ENCODE results near the gene BGN.

BGN gene

GRCh38 chrX:153522259-153522658 lies 27.5 kb downstream of the BGN start:
- Histone ChIP-seq H3K4me3 (ENCODE audit: low read depth in 1 of 2, low read length in 2 of 2) (no peak overlapping the region), H3K27me3 (ENCODE audit: control insufficient read depth in 1 of 2, insufficient read depth in 2 of 2, low read length in 2 of 2) (peaks cover 3 to 77% of the 10 kb centered on the region in 2 donors), H3K9me3 (ENCODE audit: low read length) (no peaks in the 10 kb centered on the region), H3K36me3 (ENCODE audit: insufficient read depth, low read length) (no peaks in the 10 kb centered on the region), H3K27ac (ENCODE audit: low read depth, low read length) (no peak overlapping the region), H3K4me1 (ENCODE audit: insufficient read depth, low read length) (no peaks in the 10 kb centered on the region), H3K9ac (ENCODE audit: low read length) (no peak overlapping the region)

DNA sequence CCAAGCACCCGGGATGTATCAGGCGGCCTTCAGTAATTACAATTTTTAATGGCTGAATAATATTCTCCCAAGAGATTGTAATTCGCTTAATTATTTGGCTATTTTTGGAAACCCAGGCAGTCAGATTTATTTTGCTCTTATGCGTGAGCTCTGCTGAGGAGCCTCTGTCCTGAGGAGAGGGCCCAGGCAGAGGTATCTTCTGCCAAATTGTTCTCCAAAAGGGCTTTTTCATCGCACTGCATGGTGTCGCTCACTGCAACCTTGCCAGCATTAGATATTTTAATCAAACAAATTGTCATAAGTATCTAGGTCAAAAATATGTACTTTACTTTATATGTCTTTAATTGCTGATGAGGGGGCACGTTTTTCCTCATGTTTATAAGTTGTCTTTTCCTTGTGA lies 28.5 kb downstream of the BGN start:
- H3K9ac ChIP-seq (ENCODE audit: low read length) = no peak overlapping the region
- peaks cover 3 to 80% of the 10 kb centered on the region in 2 donors for H3K27me3 ChIP-seq (ENCODE audit: control insufficient read depth in 1 of 2, insufficient read depth in 2 of 2, low read length in 2 of 2)
- no peak overlapping the region for H3K27ac ChIP-seq (ENCODE audit: low read depth, low read length)
- no peaks in the 10 kb centered on the region for H3K36me3 ChIP-seq (ENCODE audit: insufficient read depth, low read length)
- H3K4me1 ChIP-seq (ENCODE audit: insufficient read depth, low read length) = no peaks in the 10 kb centered on the region
- H3K9me3 ChIP-seq (ENCODE audit: low read length) = no peaks in the 10 kb centered on the region
- no peak overlapping the region for H3K4me3 ChIP-seq (ENCODE audit: low read depth in 1 of 2, low read length in 2 of 2)

DNA sequence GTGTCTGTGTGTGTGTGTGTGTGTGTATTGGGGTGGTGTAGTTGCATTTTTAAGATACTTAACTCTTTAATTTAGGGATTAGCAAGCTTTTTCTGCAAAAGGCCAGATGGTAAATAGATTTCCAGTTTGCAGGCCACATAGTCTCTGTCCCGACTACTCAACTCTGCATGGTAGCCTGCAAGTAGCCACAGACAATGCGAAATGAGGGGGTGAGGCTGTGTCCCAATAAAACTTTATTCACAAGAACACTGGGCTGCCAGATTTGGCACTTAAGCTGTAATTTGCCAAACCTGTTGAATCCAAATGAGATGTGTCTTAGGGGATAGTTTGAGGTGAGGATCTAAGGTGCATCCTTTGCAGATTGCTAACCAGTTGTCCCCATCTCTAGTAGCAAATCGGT lies 29.5 kb downstream of the BGN start:
- Histone ChIP-seq H3K36me3 (ENCODE audit: insufficient read depth, low read length) (no peaks in the 10 kb centered on the region), H3K4me3 (ENCODE audit: low read depth in 1 of 2, low read length in 2 of 2) (no peak overlapping the region), H3K4me1 (ENCODE audit: insufficient read depth, low read length) (no peaks in the 10 kb centered on the region), H3K9me3 (ENCODE audit: low read length) (no peaks in the 10 kb centered on the region), H3K9ac (ENCODE audit: low read length) (no peak overlapping the region), H3K27me3 (ENCODE audit: control insufficient read depth in 1 of 2, insufficient read depth in 2 of 2, low read length in 2 of 2) (peaks cover 3 to 70% of the 10 kb centered on the region in 2 donors), H3K27ac (ENCODE audit: low read depth, low read length) (no peak overlapping the region)

DNA sequence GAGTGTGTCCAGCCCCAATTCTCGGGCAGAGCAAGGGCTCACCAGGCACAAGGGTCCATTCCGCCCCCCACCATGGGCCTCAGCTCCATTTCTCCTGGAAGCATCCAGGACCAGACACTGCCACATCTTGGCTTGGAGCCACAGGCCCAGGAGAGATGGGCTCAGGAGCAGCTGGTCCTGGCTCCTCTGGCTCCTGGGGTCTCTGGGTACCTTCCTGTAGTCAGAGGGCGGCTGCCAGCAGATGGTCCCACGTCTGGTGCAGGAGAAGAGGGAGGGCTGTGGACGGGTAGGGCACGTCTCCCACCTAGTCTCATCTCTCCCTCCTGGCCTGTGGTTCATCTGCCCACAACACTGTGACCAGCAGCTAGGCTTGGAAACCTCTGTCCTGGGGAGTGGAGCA lies 30.7 kb downstream of the BGN start:
- no peak overlapping the region for H3K4me3 ChIP-seq (ENCODE audit: low read depth in 1 of 2, low read length in 2 of 2)
- H3K9me3 ChIP-seq (ENCODE audit: low read length) = no peaks in the 10 kb centered on the region
- H3K27ac ChIP-seq (ENCODE audit: low read depth, low read length) = no peak overlapping the region
- no peaks in the 10 kb centered on the region for H3K36me3 ChIP-seq (ENCODE audit: insufficient read depth, low read length)
- H3K9ac ChIP-seq (ENCODE audit: low read length) = no peak overlapping the region
- H3K27me3 ChIP-seq (ENCODE audit: control insufficient read depth in 1 of 2, insufficient read depth in 2 of 2, low read length in 2 of 2) = peaks cover 1 to 61% of the 10 kb centered on the region in 2 donors
- H3K4me1 ChIP-seq (ENCODE audit: insufficient read depth, low read length) = no peaks in the 10 kb centered on the region

DNA sequence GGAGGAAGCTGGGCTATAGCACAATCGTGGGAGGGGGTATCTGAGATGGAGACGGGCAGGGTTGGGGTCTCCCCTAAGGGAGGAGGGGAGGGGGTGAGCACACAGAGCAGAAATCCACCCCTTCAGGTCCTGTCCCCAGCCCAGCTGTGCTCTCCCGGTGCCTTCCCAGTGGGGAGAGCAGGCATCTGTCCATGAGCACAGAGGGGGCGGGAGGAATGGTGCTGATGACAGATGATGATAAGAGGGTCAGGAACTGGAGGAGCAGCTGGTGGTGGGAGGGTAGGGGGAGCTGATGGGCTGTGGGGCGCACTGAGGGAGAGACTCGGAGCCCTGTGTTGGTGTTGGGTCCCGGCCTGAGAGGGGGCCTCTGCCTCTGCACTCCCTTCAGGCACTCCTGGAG lies 31.3 kb downstream of the BGN start:
- Histone ChIP-seq H3K36me3 (ENCODE audit: insufficient read depth, low read length) (no peaks in the 10 kb centered on the region), H3K4me1 (ENCODE audit: insufficient read depth, low read length) (no peaks in the 10 kb centered on the region), H3K9me3 (ENCODE audit: low read length) (no peaks in the 10 kb centered on the region), H3K27me3 (ENCODE audit: control insufficient read depth in 1 of 2, insufficient read depth in 2 of 2, low read length in 2 of 2) (peaks cover 0 to 58% of the 10 kb centered on the region in 2 donors), H3K9ac (ENCODE audit: low read length) (no peak overlapping the region), H3K4me3 (ENCODE audit: low read depth in 1 of 2, low read length in 2 of 2) (no peak overlapping the region), H3K27ac (ENCODE audit: low read depth, low read length) (no peak overlapping the region)

DNA sequence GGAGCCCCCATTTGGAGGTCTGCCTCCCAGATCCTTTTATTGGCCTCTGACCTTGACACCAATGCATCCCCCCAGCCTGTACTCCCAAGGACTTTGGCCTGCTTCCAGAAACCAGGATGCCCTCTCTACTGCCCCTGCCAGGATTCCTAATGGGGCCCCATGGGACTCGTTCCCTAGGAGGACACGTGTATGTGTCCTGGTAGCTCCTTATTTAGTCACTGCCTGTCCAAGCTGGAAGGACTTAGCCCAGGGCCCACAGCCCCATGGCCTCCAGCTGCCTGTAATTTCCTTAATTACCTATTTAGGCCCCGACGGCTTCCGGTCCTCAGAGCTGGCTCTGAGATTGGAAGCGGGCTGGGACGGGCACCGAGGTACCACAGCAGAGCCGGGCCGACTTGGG lies 32.0 kb downstream of the BGN start:
- Histone ChIP-seq H3K27me3 (ENCODE audit: control insufficient read depth in 1 of 2, insufficient read depth in 2 of 2, low read length in 2 of 2) (peaks cover 0 to 57% of the 10 kb centered on the region in 2 donors), H3K4me3 (ENCODE audit: low read depth in 1 of 2, low read length in 2 of 2) (no peak overlapping the region), H3K9ac (ENCODE audit: low read length) (no peak overlapping the region), H3K4me1 (ENCODE audit: insufficient read depth, low read length) (no peaks in the 10 kb centered on the region), H3K9me3 (ENCODE audit: low read length) (no peaks in the 10 kb centered on the region), H3K36me3 (ENCODE audit: insufficient read depth, low read length) (no peaks in the 10 kb centered on the region), H3K27ac (ENCODE audit: low read depth, low read length) (no peak overlapping the region)

GRCh38 chrX:153527208-153527607 lies 32.4 kb downstream of the BGN start:
- Histone ChIP-seq H3K27me3 (ENCODE audit: control insufficient read depth in 1 of 2, insufficient read depth in 2 of 2, low read length in 2 of 2) (peaks cover 0 to 53% of the 10 kb centered on the region in 2 donors), H3K4me1 (ENCODE audit: insufficient read depth, low read length) (no peaks in the 10 kb centered on the region), H3K36me3 (ENCODE audit: insufficient read depth, low read length) (no peaks in the 10 kb centered on the region), H3K9me3 (ENCODE audit: low read length) (no peaks in the 10 kb centered on the region), H3K4me3 (ENCODE audit: low read depth in 1 of 2, low read length in 2 of 2) (no peak overlapping the region), H3K27ac (ENCODE audit: low read depth, low read length) (no peak overlapping the region), H3K9ac (ENCODE audit: low read length) (no peak overlapping the region)

- H3K27ac ChIP-seq (ENCODE audit: low read depth, low read length) = no peak overlapping the region
- H3K27me3 ChIP-seq (ENCODE audit: control insufficient read depth in 1 of 2, insufficient read depth in 2 of 2, low read length in 2 of 2) = peaks cover 0 to 40% of the 10 kb centered on the region in 2 donors
- H3K36me3 ChIP-seq (ENCODE audit: insufficient read depth, low read length) = no peaks in the 10 kb centered on the region
- no peak overlapping the region for H3K4me3 ChIP-seq (ENCODE audit: low read depth in 1 of 2, low read length in 2 of 2)
- H3K9ac ChIP-seq (ENCODE audit: low read length) = no peak overlapping the region
- H3K4me1 ChIP-seq (ENCODE audit: insufficient read depth, low read length) = no peaks in the 10 kb centered on the region
- no peaks in the 10 kb centered on the region for H3K9me3 ChIP-seq (ENCODE audit: low read length)
Observed at GRCh38 chrX:153530411-153531129, 35.8 kb downstream of the BGN start.

DNA sequence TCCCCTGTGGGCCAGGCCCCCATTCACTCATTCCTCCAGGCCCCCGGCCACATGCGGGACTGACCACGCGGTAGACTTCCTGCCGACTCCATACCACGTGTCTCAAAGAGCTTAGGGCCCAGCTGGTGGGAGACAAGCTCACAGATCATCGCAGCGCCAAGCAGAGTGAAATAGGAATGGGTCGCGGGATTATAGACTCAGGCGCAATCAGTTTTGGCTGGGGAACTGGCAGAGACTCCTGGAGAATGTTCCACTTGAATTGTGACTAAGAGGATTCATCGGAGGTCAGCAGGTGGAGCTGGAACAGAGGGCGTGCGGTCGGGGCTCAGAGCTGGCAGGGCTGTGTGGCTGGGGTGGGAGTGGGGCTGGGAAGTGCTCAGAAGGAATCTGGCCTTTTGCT lies 38.3 kb downstream of the BGN start:
- no peak overlapping the region for H3K27ac ChIP-seq (ENCODE audit: low read depth, low read length)
- H3K9me3 ChIP-seq (ENCODE audit: low read length) = no peaks in the 10 kb centered on the region
- no peaks in the 10 kb centered on the region for H3K4me1 ChIP-seq (ENCODE audit: insufficient read depth, low read length)
- H3K27me3 ChIP-seq (ENCODE audit: control insufficient read depth in 1 of 2, insufficient read depth in 2 of 2, low read length in 2 of 2) = peaks cover 0 to 20% of the 10 kb centered on the region in 2 donors
- no peak overlapping the region for H3K4me3 ChIP-seq (ENCODE audit: low read depth in 1 of 2, low read length in 2 of 2)
- no peak overlapping the region for H3K9ac ChIP-seq (ENCODE audit: low read length)
- no peaks in the 10 kb centered on the region for H3K36me3 ChIP-seq (ENCODE audit: insufficient read depth, low read length)

DNA sequence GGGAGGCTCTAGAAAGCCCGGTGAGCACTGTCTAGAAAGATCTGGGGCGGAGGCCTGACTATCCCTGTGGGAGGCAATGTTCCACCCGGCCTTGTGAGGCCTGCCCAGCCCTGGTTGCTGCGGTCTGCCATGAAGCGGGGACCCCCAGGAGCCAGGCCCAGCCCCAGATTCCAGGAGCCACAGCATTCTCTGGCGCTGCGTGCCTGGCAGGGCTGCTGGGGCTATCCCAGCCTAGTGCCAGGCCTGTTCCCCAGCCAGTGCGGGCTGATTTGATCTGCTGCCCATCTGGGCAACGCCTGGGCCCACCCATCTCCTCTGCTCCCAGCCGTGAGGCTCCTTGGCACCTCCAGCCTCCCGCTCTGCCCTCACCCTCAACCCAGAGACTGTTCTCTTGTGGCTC lies 42.3 kb downstream of the BGN start:
- no peaks in the 10 kb centered on the region for H3K36me3 ChIP-seq (ENCODE audit: insufficient read depth, low read length)
- H3K9ac ChIP-seq (ENCODE audit: low read length) = no peak overlapping the region
- peaks cover 0 to 25% of the 10 kb centered on the region in 2 donors for H3K27me3 ChIP-seq (ENCODE audit: control insufficient read depth in 1 of 2, insufficient read depth in 2 of 2, low read length in 2 of 2)
- no peak overlapping the region for H3K27ac ChIP-seq (ENCODE audit: low read depth, low read length)
- H3K9me3 ChIP-seq (ENCODE audit: low read length) = no peaks in the 10 kb centered on the region
- no peak overlapping the region for H3K4me3 ChIP-seq (ENCODE audit: low read depth in 1 of 2, low read length in 2 of 2)
- H3K4me1 ChIP-seq (ENCODE audit: insufficient read depth, low read length) = no peaks in the 10 kb centered on the region

GRCh38 chrX:153537526-153538295 lies 42.9 kb downstream of the BGN start:
- Histone ChIP-seq H3K36me3 (ENCODE audit: insufficient read depth, low read length) (no peaks in the 10 kb centered on the region), H3K9ac (ENCODE audit: low read length) (no peak overlapping the region), H3K4me3 (ENCODE audit: low read depth in 1 of 2, low read length in 2 of 2) (no peak overlapping the region), H3K9me3 (ENCODE audit: low read length) (no peaks in the 10 kb centered on the region), H3K4me1 (ENCODE audit: insufficient read depth, low read length) (no peaks in the 10 kb centered on the region), H3K27ac (ENCODE audit: low read depth, low read length) (no peak overlapping the region), H3K27me3 (ENCODE audit: control insufficient read depth in 1 of 2, insufficient read depth in 2 of 2, low read length in 2 of 2) (peaks cover 0 to 25% of the 10 kb centered on the region in 2 donors)
